PC-9 (cell line): ENCODE data around the gene MAN2A2.

Experiments
- CTCF ChIP-seq: fragments of 200-600 bp; sonication (generic); conservative IDR thresholded peaks from 2 replicates; pipeline ENCODE4 v1.6.1; 2017; ENCODE audit warnings: mixed run types, antibody characterized with exemption, mild to moderate bottlenecking, moderate library complexity
- EZH2 ChIP-seq: fragments of 200-600 bp; sonication (generic); IDR thresholded peaks from 2 replicates; pipeline ENCODE4 v1.8.0; 2017; ENCODE audit warnings: antibody characterized with exemption, low read depth

DNA sequence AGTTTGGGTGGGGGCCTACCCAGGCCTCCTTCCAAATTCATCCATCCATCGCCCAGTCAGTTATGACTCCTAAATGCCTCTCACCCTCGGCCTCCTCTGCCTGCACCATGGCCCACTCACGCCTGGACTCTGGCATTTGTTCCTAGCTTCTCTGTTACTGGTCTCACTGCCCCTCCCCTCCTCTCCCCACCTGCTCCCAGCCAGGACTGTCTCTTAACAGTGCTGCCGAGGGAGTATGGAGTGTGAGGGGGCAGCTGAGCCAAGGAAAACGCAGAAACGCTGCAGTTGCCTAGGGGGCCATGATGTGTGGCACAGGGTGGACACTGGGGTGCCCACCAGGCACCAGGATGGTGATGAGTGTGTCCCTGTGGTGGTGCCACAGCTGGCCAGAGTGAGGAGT, 54.7 kb downstream of the MAN2A2 start:
- TF ChIP-seq CTCF, result no peak
- no peak for TF ChIP-seq EZH2
